AG09319 (cell line): ENCODE results near the gene DNAJB1.

Source experiments
- DNase-seq: peaks from one replicate; pipeline ENCODE4 v3.0.0-alpha.2; 2010; ENCODE audit warnings: low read depth; ENCODE audit errors: extremely low read depth
- TF ChIP-seq, protein P1 (sequence below): IDR thresholded peaks from 2 replicates; pipeline ENCODE4 v1.5.1; 2011; ENCODE audit warnings: low read depth, mild to moderate bottlenecking, inconsistent platforms, low read length, moderate library complexity

The DNAJB1 gene

DNA sequence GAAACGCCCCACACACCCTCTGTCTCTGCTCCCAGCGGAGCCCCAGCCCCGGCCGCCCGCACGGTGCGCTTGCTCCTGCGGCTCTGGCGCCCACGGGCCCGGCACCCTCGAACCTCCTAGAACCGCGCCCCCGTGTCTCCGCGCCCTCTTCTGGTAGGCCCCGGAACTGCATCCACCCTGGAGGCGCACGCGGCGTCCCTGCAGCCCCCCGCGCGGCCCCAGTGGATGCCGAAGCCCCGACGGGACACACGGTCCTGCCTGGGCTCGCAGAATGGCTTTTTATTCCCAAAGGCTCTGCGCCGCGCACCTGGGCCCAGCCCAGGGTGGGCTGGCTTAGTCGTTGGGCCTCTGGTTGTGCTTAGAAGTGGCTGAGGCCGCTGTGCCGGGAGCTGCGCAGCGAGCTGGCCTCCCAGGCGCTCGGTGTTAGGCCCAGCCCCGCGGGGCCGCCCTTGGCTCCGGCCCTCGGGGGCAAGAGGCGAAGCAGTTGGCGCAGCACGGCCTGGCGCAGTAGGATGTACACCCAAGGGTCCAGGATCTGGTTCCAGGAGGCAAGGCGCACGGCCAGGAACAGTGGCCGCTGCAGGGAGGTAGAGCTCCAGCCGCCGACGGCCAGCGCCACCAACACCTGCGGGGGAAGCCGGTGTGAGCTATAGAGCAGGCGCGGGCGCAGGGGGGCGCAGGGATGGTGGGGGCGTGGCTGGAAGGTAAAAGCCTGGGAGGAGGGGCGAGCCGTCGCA lies 45.8 kb downstream of the DNAJB1 start:
- TF ChIP-seq, protein P1, sequence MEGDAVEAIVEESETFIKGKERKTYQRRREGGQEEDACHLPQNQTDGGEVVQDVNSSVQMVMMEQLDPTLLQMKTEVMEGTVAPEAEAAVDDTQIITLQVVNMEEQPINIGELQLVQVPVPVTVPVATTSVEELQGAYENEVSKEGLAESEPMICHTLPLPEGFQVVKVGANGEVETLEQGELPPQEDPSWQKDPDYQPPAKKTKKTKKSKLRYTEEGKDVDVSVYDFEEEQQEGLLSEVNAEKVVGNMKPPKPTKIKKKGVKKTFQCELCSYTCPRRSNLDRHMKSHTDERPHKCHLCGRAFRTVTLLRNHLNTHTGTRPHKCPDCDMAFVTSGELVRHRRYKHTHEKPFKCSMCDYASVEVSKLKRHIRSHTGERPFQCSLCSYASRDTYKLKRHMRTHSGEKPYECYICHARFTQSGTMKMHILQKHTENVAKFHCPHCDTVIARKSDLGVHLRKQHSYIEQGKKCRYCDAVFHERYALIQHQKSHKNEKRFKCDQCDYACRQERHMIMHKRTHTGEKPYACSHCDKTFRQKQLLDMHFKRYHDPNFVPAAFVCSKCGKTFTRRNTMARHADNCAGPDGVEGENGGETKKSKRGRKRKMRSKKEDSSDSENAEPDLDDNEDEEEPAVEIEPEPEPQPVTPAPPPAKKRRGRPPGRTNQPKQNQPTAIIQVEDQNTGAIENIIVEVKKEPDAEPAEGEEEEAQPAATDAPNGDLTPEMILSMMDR, result peak; percentile 92
- no peak for DNase-seq

DNA sequence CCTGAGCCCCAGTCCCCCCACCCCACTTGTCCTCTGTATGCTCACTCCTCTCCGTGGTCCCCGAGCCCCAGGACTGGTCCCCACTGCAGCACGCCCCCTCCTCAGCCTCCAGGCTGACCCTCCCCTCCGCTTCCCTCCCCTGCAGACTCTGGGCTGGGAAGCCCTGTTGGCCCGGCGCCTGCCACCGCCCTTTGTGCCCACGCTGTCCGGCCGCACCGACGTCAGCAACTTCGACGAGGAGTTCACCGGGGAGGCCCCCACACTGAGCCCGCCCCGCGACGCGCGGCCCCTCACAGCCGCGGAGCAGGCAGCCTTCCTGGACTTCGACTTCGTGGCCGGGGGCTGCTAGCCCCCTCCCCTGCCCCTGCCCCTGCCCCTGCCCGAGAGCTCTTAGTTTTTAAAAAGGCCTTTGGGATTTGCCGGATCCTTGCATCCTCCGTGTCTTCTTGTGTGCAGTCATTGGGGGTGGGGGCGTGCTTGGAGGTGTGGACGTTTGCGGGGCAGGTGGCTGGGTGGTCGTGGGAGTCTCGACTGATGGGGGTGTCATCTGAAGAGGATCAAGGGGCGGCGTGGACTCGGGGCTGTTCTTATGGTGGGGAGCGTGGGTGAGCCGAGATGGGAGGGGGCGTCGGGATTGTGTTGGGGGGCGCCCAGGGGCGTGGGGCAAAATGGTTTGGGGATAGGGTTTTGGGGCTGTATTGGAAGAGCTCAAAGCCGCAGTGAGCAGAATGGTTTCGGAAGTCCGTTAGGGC lies 46.6 kb downstream of the DNAJB1 start:
- TF ChIP-seq, protein P1, result no peak
- no peak for DNase-seq

DNA sequence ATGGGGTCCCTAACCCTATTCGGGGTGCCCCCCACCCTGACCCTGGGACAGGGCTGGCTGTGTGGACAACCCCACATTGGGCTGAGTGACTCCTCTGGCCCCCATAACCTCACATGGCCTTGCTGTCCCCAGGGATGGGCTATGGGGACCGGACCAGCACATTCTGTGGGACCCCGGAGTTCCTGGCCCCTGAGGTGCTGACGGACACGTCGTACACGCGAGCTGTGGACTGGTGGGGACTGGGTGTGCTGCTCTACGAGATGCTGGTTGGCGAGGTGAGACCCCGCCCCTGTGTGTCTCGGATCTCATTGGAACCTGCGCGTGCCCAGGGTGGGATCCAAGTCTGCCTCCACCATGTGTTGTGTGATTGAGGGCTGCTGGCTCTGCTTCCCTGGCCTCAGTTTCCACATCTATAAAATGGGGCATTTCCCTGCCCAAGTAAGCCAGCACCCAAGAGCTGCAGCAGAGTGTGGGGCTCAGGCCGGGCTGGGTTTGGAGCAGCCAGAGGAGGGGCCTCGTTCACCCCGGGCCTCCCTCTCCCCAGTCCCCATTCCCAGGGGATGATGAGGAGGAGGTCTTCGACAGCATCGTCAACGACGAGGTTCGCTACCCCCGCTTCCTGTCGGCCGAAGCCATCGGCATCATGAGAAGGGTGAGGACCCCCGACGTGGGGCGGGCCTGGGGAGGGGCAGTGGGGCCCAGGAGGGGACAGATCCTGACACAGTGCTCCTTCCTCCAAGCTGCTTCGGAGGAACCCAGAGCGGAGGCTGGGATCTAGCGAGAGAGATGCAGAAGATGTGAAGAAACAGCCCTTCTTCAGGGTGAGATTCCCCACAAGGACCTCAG lies 47.9 kb downstream of the DNAJB1 start:
- TF ChIP-seq, protein P1, result no peak
- no peak for DNase-seq

DNA sequence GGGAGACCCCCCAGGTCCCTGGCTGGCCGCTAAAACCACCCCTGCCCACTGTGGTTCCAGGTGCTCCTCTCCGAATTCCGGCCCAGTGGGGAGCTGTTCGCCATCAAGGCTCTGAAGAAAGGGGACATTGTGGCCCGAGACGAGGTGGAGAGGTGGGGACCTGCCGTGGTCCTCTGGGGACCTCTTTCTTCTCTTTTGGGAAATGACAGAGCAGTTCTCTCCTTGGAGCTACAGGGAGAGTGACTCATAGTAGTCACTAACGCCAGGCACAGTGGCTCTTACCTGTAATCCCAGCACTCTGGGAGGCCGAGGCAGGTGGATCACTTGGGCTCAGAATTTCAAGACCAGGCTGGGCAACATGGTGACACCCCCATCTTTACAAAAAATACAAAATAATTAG lies 50.4 kb downstream of the DNAJB1 start:
- TF ChIP-seq, protein P1, result no peak
- DNase-seq, result no peak

DNA sequence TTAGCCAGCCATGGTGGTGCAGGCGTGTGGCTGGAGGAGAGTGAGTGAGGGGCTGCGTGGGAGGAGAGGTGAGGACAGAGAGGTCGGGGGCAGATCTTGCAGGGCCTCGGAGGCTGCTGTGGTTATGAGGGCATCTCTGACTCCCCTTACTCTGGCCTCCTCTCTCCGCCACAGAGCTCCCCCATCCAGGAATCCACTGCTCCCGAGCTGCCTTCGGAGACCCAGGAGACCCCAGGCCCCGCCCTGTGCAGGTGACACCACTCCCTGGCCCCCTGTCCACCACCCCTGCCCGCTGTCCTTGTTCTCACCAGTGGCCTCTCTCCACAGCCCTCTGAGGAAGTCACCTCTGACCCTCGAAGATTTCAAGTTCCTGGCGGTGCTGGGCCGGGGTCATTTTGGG lies 50.8 kb downstream of the DNAJB1 start:
- TF ChIP-seq, protein P1, result no peak
- DNase-seq, result no peak
